ENCODE measurements around the gene NTM.

The NTM gene

DNA sequence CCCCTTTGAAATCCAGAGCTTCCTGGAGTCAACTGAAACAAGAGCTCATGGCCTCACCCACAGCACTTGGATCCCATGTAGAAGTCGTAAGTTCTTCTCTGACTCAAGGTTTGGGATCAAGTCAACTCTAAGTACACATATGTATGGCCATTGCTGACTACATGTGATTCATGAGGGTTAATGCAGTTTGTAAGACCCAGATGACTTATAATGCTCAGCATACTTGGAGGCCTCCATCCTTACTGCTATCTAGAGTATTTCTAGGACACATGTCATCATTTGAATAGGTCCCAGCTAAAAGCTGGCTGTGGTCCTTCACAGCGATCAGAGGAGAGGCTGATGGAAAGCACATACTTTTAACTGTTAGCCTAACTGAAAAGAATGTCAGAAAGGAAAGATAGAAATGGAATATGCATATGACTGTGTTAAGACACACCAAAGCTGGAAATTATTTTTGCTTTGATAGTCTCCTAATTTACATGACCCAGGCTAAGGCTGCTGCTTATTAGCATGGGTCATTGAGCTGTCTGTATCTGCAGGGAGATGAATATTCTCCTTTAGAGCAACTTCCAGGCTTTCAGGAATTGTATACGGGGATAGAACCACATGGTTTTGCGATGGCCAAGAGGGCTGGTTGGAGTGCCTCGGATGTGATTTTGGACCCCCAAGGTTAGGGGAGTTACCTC lies 76.3 kb downstream of the NTM start:
- DNase-seq, result no peak
- WGBS (ENCODE audit: extremely low coverage, insufficient coverage, low lambda C conversion rate), result no CpG with 5 or more reads among the region's 5 CpGs

DNA sequence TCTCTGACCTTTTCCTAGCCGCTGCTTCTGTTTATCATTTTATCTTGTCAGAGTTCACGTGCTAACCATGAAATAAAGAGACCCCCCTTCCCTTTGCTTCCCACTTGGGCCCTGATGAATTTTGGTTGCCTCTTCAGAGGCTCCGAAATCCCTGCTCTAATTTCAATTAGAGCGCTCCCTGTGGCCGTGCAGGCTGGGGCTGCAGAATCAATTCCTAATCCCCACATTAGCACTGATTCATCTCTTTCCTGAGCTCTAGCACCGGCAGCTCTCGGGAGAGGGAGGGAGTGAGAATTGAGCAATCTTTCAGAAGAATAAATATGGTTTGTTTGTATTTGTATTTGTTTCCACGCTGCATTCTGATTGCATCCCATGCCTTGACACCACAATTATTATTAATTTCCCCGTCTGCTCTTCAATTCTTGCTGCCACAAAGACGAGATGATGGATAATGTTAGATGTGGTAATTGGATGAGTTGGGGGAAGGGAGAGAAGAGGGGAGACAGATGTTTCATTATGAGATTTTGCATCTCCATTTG lies 76.9 kb downstream of the NTM start:
- no CpG with 5 or more reads among the region's 10 CpGs for WGBS (ENCODE audit: extremely low coverage, insufficient coverage, low lambda C conversion rate)
- Histone ChIP-seq H3K4me2 (ENCODE audit: low read length) (no peak overlapping the region), H3K36me3 (ENCODE audit: control insufficient read depth, insufficient read depth, low read length) (no peaks in the 10 kb centered on the region), H3K9ac (ENCODE audit: low read length) (no peak overlapping the region), H3K27me3 (ENCODE audit: insufficient read depth, low read length, poor library complexity) (no peaks in the 10 kb centered on the region), H3K4ac (ENCODE audit: low read depth, low read length) (no peak overlapping the region), H3K4me1 (ENCODE audit: control insufficient read depth, low read depth, low read length) (no peaks in the 10 kb centered on the region), H3K56ac (ENCODE audit: low read length) (no peak overlapping the region), H3K4me3 (ENCODE audit: low read length) (no peak overlapping the region), H4K5ac (ENCODE audit: low read length) (no peak overlapping the region), H3K18ac (ENCODE audit: low read length) (no peak overlapping the region), H2BK15ac (replicated peaks; ENCODE audit: low read depth) (no peak overlapping the region), H2BK120ac (ENCODE audit: low read depth, low read length) (no peak overlapping the region), H3K79me2 (ENCODE audit: control insufficient read depth, insufficient read depth, low read length) (no peaks in the 10 kb centered on the region), H3K27ac (ENCODE audit: low read depth, low read length) (no peak overlapping the region), H2AK5ac (ENCODE audit: low read length) (no peak overlapping the region), H3K79me1 (ENCODE audit: low read length) (no peaks in the 10 kb centered on the region), H3K23ac (ENCODE audit: low read length) (no peak overlapping the region), H2BK5ac (ENCODE audit: low read length) (no peak overlapping the region), H4K8ac (ENCODE audit: low read depth, low read length) (no peak overlapping the region)
- DNase-seq, result no peak

More for the DNA sequence above, 76.3 kb downstream of the NTM start:
- H3K56ac ChIP-seq (ENCODE audit: low read length), result no peak overlapping the region
- H2BK120ac ChIP-seq (ENCODE audit: low read depth, low read length), result no peak overlapping the region
- H3K79me2 ChIP-seq (ENCODE audit: control insufficient read depth, insufficient read depth, low read length), result no peaks in the 10 kb centered on the region
- H3K4me2 ChIP-seq (ENCODE audit: low read length), result no peak overlapping the region
- H3K36me3 ChIP-seq (ENCODE audit: control insufficient read depth, insufficient read depth, low read length), result no peaks in the 10 kb centered on the region
- no peak overlapping the region for H3K23ac ChIP-seq (ENCODE audit: low read length)
- H3K4me3 ChIP-seq (ENCODE audit: low read length), result no peak overlapping the region
- H3K18ac ChIP-seq (ENCODE audit: low read length), result no peak overlapping the region
- no peak overlapping the region for H3K4ac ChIP-seq (ENCODE audit: low read depth, low read length)
- no peak overlapping the region for H3K9ac ChIP-seq (ENCODE audit: low read length)
- no peak overlapping the region for H4K8ac ChIP-seq (ENCODE audit: low read depth, low read length)
- no peaks in the 10 kb centered on the region for H3K27me3 ChIP-seq (ENCODE audit: insufficient read depth, low read length, poor library complexity)
- H3K4me1 ChIP-seq (ENCODE audit: control insufficient read depth, low read depth, low read length), result no peaks in the 10 kb centered on the region
- H3K27ac ChIP-seq (ENCODE audit: low read depth, low read length), result no peak overlapping the region
- no peak overlapping the region for H2AK5ac ChIP-seq (ENCODE audit: low read length)
- no peak overlapping the region for H2BK15ac ChIP-seq (replicated peaks; ENCODE audit: low read depth)
- H2BK5ac ChIP-seq (ENCODE audit: low read length), result no peak overlapping the region
- no peak overlapping the region for H4K5ac ChIP-seq (ENCODE audit: low read length)
- no peaks in the 10 kb centered on the region for H3K79me1 ChIP-seq (ENCODE audit: low read length)

DNA sequence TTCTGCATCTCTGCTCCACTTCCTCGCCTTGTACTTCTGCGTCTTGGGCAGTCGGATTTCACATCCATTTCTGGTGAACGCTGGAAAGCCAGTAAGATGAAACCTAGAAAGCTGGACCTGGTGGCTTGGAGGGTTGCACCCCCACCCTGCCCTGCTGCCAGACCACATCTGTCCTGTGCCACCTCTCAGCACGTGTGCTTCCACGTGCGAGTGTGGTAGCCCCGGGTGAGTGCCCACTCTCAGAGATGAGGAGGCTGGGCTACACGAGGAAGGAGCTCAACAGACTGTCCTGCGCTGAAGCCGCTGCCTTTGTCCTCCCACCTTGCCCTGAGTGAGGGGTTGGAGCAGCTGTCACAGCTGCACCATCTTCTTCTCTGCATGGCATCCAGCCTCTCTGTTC lies 77.5 kb downstream of the NTM start:
- WGBS (ENCODE audit: extremely low coverage, insufficient coverage, low lambda C conversion rate), result no CpG with 5 or more reads among the region's 11 CpGs
- H3K27me3 ChIP-seq (ENCODE audit: insufficient read depth, low read length, poor library complexity), result no peaks in the 10 kb centered on the region

DNA sequence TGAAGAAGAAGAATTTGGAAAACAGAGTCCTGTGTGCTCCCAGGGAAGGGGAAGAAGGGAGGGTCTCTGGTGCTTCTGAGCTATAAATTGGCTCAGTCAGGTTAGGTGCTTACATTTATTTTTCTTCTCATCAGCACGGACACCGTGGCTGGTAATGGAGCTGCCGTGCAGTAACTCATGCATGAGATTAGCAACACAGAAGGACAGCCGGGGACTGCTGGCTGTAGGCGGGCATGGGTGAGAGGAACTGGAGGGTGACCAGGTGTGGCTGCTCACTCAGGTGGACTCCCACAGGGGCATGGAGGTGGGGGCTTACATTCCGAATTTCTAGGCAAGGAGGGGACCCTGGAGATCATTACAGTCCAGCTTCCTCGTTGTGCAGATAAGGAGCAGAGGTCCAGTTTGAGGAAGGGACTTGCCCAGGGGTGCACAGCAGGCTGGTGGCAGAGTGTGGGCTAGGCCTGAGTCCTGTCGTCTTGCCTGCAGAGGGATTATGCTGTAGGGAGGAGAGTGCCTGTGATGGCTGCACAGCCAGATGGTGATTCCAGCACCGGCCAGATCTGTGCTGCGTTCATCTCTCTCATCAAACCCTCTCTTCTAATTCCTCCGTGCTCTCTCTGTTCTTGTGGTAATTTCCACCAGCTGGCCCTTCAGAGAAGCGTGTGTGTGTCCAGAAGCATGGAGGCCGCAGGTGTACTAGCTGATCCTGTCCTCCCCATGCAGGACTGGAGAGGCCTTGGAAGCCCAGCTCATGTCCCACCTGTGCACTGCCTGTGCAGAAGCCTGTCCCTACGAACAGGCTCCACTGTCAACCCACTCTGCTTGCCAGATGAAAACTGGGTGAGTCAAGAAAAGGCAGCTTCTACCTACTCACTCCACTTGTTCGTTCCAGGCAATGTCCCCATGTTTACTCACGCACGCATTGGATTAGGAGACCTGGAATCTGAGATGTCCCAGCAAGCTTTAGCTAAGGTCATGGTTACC lies 78.9 kb downstream of the NTM start:
- no peaks in the 10 kb centered on the region for H3K36me3 ChIP-seq (ENCODE audit: control insufficient read depth, insufficient read depth, low read length)
- H4K5ac ChIP-seq (ENCODE audit: low read length), result no peak overlapping the region

More for the DNA sequence above, 77.5 kb downstream of the NTM start:
- peak overlapping the region; percentile 5 for H3K56ac ChIP-seq (ENCODE audit: low read length)
- no peaks in the 10 kb centered on the region for H3K79me1 ChIP-seq (ENCODE audit: low read length)
- no peak for DNase-seq
- H3K18ac ChIP-seq (ENCODE audit: low read length), result no peak overlapping the region
- H3K4ac ChIP-seq (ENCODE audit: low read depth, low read length), result no peak overlapping the region
- no peak overlapping the region for H4K5ac ChIP-seq (ENCODE audit: low read length)
- no peak overlapping the region for H3K4me3 ChIP-seq (ENCODE audit: low read length)
- no peaks in the 10 kb centered on the region for H3K4me1 ChIP-seq (ENCODE audit: control insufficient read depth, low read depth, low read length)
- no peak overlapping the region for H2BK15ac ChIP-seq (replicated peaks; ENCODE audit: low read depth)
- no peaks in the 10 kb centered on the region for H3K36me3 ChIP-seq (ENCODE audit: control insufficient read depth, insufficient read depth, low read length)
- no peak overlapping the region for H2BK120ac ChIP-seq (ENCODE audit: low read depth, low read length)
- no peak overlapping the region for H3K9ac ChIP-seq (ENCODE audit: low read length)
- H4K8ac ChIP-seq (ENCODE audit: low read depth, low read length), result no peak overlapping the region
- H3K27ac ChIP-seq (ENCODE audit: low read depth, low read length), result no peak overlapping the region
- no peak overlapping the region for H2AK5ac ChIP-seq (ENCODE audit: low read length)
- no peak overlapping the region for H3K4me2 ChIP-seq (ENCODE audit: low read length)
- peak overlapping the region; percentile 19 for H3K23ac ChIP-seq (ENCODE audit: low read length)
- H2BK5ac ChIP-seq (ENCODE audit: low read length), result no peak overlapping the region
- no peaks in the 10 kb centered on the region for H3K79me2 ChIP-seq (ENCODE audit: control insufficient read depth, insufficient read depth, low read length)

DNA sequence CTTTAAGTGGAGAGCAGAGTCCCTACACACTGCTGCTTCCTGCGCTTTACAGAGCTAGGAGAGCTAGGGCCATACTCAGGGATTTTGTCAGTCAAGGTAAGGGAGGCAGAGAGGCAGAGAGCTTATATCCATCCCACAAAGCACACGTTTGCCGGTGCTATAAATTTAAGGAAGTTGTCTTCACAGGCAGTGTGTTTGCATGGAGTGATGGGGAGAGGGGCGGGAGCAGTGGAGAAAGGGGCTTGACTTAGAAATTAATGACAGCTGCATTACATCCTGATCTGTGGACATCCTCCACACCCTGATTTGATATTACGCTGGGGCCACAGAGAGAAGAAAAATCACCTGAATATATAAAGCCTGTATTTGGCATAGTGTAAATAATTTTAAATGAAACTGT lies 84.1 kb downstream of the NTM start:
- Histone ChIP-seq H3K4me2 (ENCODE audit: low read length) (no peak overlapping the region), H3K36me3 (ENCODE audit: control insufficient read depth, insufficient read depth, low read length) (no peaks in the 10 kb centered on the region), H3K18ac (ENCODE audit: low read length) (no peak overlapping the region), H2BK120ac (ENCODE audit: low read depth, low read length) (no peak overlapping the region), H3K27me3 (ENCODE audit: insufficient read depth, low read length, poor library complexity) (no peaks in the 10 kb centered on the region), H2BK15ac (replicated peaks; ENCODE audit: low read depth) (no peak overlapping the region), H3K27ac (ENCODE audit: low read depth, low read length) (no peak overlapping the region), H3K79me2 (ENCODE audit: control insufficient read depth, insufficient read depth, low read length) (no peaks in the 10 kb centered on the region), H3K23ac (ENCODE audit: low read length) (no peak overlapping the region), H3K4me3 (ENCODE audit: low read length) (no peak overlapping the region), H2AK5ac (ENCODE audit: low read length) (no peak overlapping the region), H4K8ac (ENCODE audit: low read depth, low read length) (no peak overlapping the region), H3K56ac (ENCODE audit: low read length) (no peak overlapping the region), H3K9ac (ENCODE audit: low read length) (no peak overlapping the region), H3K4me1 (ENCODE audit: control insufficient read depth, low read depth, low read length) (peaks cover 19% of the 10 kb centered on the region), H2BK5ac (ENCODE audit: low read length) (no peak overlapping the region), H4K5ac (ENCODE audit: low read length) (no peak overlapping the region), H3K4ac (ENCODE audit: low read depth, low read length) (no peak overlapping the region), H3K79me1 (ENCODE audit: low read length) (no peaks in the 10 kb centered on the region)
- no peak for DNase-seq
- WGBS (ENCODE audit: extremely low coverage, insufficient coverage, low lambda C conversion rate), result no CpG with 5 or more reads among the region's 5 CpGs

More for the DNA sequence above, 78.9 kb downstream of the NTM start:
- no peak for DNase-seq
- H2BK5ac ChIP-seq (ENCODE audit: low read length), result no peak overlapping the region
- H3K79me1 ChIP-seq (ENCODE audit: low read length), result no peaks in the 10 kb centered on the region
- no peak overlapping the region for H3K27ac ChIP-seq (ENCODE audit: low read depth, low read length)
- H3K4me2 ChIP-seq (ENCODE audit: low read length), result no peak overlapping the region
- no peak overlapping the region for H3K4ac ChIP-seq (ENCODE audit: low read depth, low read length)
- H2BK120ac ChIP-seq (ENCODE audit: low read depth, low read length), result no peak overlapping the region
- WGBS (ENCODE audit: extremely low coverage, insufficient coverage, low lambda C conversion rate), result no CpG with 5 or more reads among the region's 17 CpGs
- H3K4me1 ChIP-seq (ENCODE audit: control insufficient read depth, low read depth, low read length), result no peaks in the 10 kb centered on the region
- no peak overlapping the region for H4K8ac ChIP-seq (ENCODE audit: low read depth, low read length)
- no peak overlapping the region for H2BK15ac ChIP-seq (replicated peaks; ENCODE audit: low read depth)
- H3K9ac ChIP-seq (ENCODE audit: low read length), result no peak overlapping the region
- H3K56ac ChIP-seq (ENCODE audit: low read length), result no peak overlapping the region
- H3K79me2 ChIP-seq (ENCODE audit: control insufficient read depth, insufficient read depth, low read length), result no peaks in the 10 kb centered on the region
- no peak overlapping the region for H2AK5ac ChIP-seq (ENCODE audit: low read length)
- H3K18ac ChIP-seq (ENCODE audit: low read length), result no peak overlapping the region
- no peaks in the 10 kb centered on the region for H3K27me3 ChIP-seq (ENCODE audit: insufficient read depth, low read length, poor library complexity)
- H3K23ac ChIP-seq (ENCODE audit: low read length), result no peak overlapping the region
- H3K4me3 ChIP-seq (ENCODE audit: low read length), result no peak overlapping the region

All from mesendoderm (in vitro differentiated cells).